SK-N-SH (cell line): ENCODE data around the gene SLC17A7. TPM values are rescaled to one million over a fixed set of nuclear protein-coding genes. Genes with fewer than 3 reads are reported as not detected.

Source experiments
- CTCF ChIA-PET: fragments of 300-600, 350-600 bp; formaldehyde crosslinking; extraction: SDS; loops from one replicate; lab custom pipeline; 2021; lab: Yijun Ruan, JAX
- POLR2A ChIA-PET: fragments of 350-600 bp; sonication (Branson Sonifier 250); formaldehyde crosslinking; extraction: SDS; loops from one replicate; lab custom pipeline; 2020; ENCODE audit warnings: antibody characterized with exemption, inconsistent platforms; lab: Yijun Ruan, JAX
- DNase-seq: peaks from one replicate; pipeline ENCODE4 v3.0.0; 2012
- H2AFZ ChIP-seq: fragments of 200-600 bp; sonication (generic); 2 replicates; pipeline ENCODE4 v1.8.1; 2016; ENCODE audit warnings: antibody characterized with exemption, mild to moderate bottlenecking, low read depth
- H3F3A ChIP-seq: fragments of 200-600 bp; sonication (generic); replicated peaks from 2 replicates; pipeline ENCODE3; 2016; ENCODE audit warnings: antibody characterized with exemption, mild to moderate bottlenecking; ENCODE audit not compliant: insufficient read depth
- H3K27ac ChIP-seq, 2 experiments: fragments of 200-500 bp in 1 of 2; fragments of 200-600 bp in 1 of 2; sonication (Bioruptor generic) in 1 of 2; sonication (generic), shearing (Covaris generic) in 1 of 2; 2 replicates each; pipeline versions ENCODE4 v1.5.1 to v1.6.1; 2014 to 2016; ENCODE audit warnings: low read depth in 2 of 2, inconsistent platforms in 1 of 2, low read length in 1 of 2, mild to moderate bottlenecking in 1 of 2, mixed read lengths in 1 of 2
- H3K27me3 ChIP-seq: fragments of 200-600 bp; sonication (generic), shearing (Covaris generic); 2 replicates; pipeline ENCODE4 v1.6.1; 2016; ENCODE audit warnings: mixed run types; ENCODE audit not compliant: insufficient read depth
- H3K36me3 ChIP-seq, 2 experiments: fragments of 200-500 bp in 1 of 2; fragments of 200-600 bp in 1 of 2; sonication (Bioruptor generic) in 1 of 2; sonication (generic) in 1 of 2; replicated peaks in 1 of 2; 2 replicates each; pipeline versions ENCODE3 to v1.5.1; 2014 to 2016; ENCODE audit warnings: low read length in 1 of 2, mild to moderate bottlenecking in 1 of 2; ENCODE audit not compliant: insufficient read depth in 2 of 2, control insufficient read depth in 1 of 2
- H3K4me1 ChIP-seq, 2 experiments: fragments of 200-500 bp in 1 of 2; fragments of 200-600 bp in 1 of 2; sonication (Bioruptor generic) in 1 of 2; sonication (generic), shearing (Covaris generic) in 1 of 2; 2 replicates each; pipeline versions ENCODE4 v1.5.1 to v1.6.1; 2014 to 2016; ENCODE audit warnings: low read depth in 1 of 2, low read length in 1 of 2, mixed run types in 1 of 2; ENCODE audit not compliant: insufficient read depth in 2 of 2, control insufficient read depth in 1 of 2
- H3K4me2 ChIP-seq: fragments of 200-600 bp; sonication (generic), shearing (Covaris generic); 2 replicates; pipeline ENCODE4 v1.6.1; 2017; ENCODE audit warnings: mixed run types
- H3K4me3 ChIP-seq, 2 experiments: fragments of 200-500 bp in 1 of 2; fragments of 200-600 bp in 1 of 2; sonication (Bioruptor generic) in 1 of 2; sonication (generic), shearing (Covaris generic) in 1 of 2; 2 replicates each; pipeline versions ENCODE4 v1.5.1 to v1.8.1; 2014 to 2016; ENCODE audit warnings: low read depth in 2 of 2, inconsistent platforms in 1 of 2, low read length in 1 of 2, mild to moderate bottlenecking in 1 of 2, mixed read lengths in 1 of 2, moderate library complexity in 1 of 2
- H3K79me2 ChIP-seq: fragments of 200-600 bp; sonication (generic); 2 replicates; pipeline ENCODE4 v1.8.1; 2017; ENCODE audit warnings: mild to moderate bottlenecking; ENCODE audit not compliant: insufficient read depth
- H3K9ac ChIP-seq: fragments of 200-600 bp; sonication (generic); 2 replicates; pipeline ENCODE4 v1.6.1; 2017; ENCODE audit warnings: mixed run types
- H3K9me2 ChIP-seq: fragments of 200-600 bp; sonication (generic); 2 replicates; pipeline ENCODE4 v1.6.1; 2017; ENCODE audit warnings: mixed run types
- H3K9me3 ChIP-seq: fragments of 200-600 bp; sonication (generic); 2 replicates; pipeline ENCODE4 v1.6.1; 2017; ENCODE audit warnings: mixed run types, mild to moderate bottlenecking, moderate library complexity
- H4K20me1 ChIP-seq: fragments of 200-600 bp; sonication (generic); 2 replicates; pipeline ENCODE4 v1.6.1; 2017; ENCODE audit warnings: mild to moderate bottlenecking, mixed run types; ENCODE audit not compliant: insufficient read depth
- CTCF ChIP-seq: fragments of 200-600 bp; sonication (generic); IDR thresholded peaks from 2 replicates; pipeline ENCODE4 v1.6.1; 2017; ENCODE audit warnings: antibody characterized with exemption, mild to moderate bottlenecking, moderate library complexity
- ELF1 ChIP-seq: IDR thresholded peaks from 2 replicates; pipeline ENCODE4 v1.4.0; 2012
- EZH2phosphoT487 ChIP-seq: fragments of 200-600 bp; sonication (generic); IDR thresholded peaks from 2 replicates; pipeline ENCODE4 v1.6.1; 2017; ENCODE audit warnings: low read depth, mixed run types, mild to moderate bottlenecking, antibody characterized with exemption, moderate library complexity, borderline replicate concordance
- FOSL2 ChIP-seq: IDR thresholded peaks from 2 replicates; pipeline ENCODE4 v1.4.0; 2012; ENCODE audit warnings: low read depth, mild to moderate bottlenecking, moderate library complexity, borderline replicate concordance
- FOXM1 ChIP-seq: IDR thresholded peaks from 2 replicates; pipeline ENCODE4 v1.4.0; 2012; ENCODE audit warnings: low read depth, mild to moderate bottlenecking
- GABPA ChIP-seq: IDR thresholded peaks from 2 replicates; pipeline ENCODE4 v1.4.0; 2012; ENCODE audit warnings: low read depth, mild to moderate bottlenecking
- NFIC ChIP-seq: IDR thresholded peaks from 2 replicates; pipeline ENCODE4 v1.4.0; 2012; ENCODE audit warnings: borderline replicate concordance
- NRF1 ChIP-seq: IDR thresholded peaks from 2 replicates; pipeline ENCODE4 v1.6.1; 2012; ENCODE audit warnings: low read depth, mild to moderate bottlenecking, low read length
- REST ChIP-seq: IDR thresholded peaks from 2 replicates; pipeline ENCODE4 v1.6.1; 2012; ENCODE audit warnings: mild to moderate bottlenecking, low read depth, low read length, moderate library complexity
- SIN3A ChIP-seq: IDR thresholded peaks from 2 replicates; pipeline ENCODE4 v1.6.1; 2012; ENCODE audit warnings: low read depth, mild to moderate bottlenecking, low read length, moderate library complexity, borderline replicate concordance
- WGBS: methylation state at CpG from one replicate; pipeline ENCODE4 v1.1.6; 2017; ENCODE audit warnings: low lambda C conversion rate; 5-methylcytosine and 5-hydroxymethylcytosine counted together
- polyA plus RNA-seq, 3 experiments: library from polyadenylated mRNA; depleted of rRNA; stranded (reverse); fragments of >200 nt; gene quantifications; 2 replicates each; pipeline ENCODE4 v1.2.3, GENCODE V29; 2012

Gene SLC17A7
- polyA plus RNA-seq, 1 of the 3 experiments (the other 2 are of a cell fraction), result 0.59 TPM

- no peak overlapping the region for H3K9ac ChIP-seq
- no peak overlapping the region for H3K4me2 ChIP-seq
- no peak overlapping the region for H3K27ac ChIP-seq
- peaks cover 34% of the 10 kb centered on the region for H3K27me3 ChIP-seq
- ChIA-PET POLR2A (no interaction called here), CTCF (interaction anchor here (0.7 to 8.8 kb wide), 13 partner anchors 8 to 480 kb away, joined by 3 to 149 read pairs (median 11); partner anchors contain the start of genes GFY and SLC17A7)
- H2AFZ ChIP-seq, result no peak overlapping the region
- H3K79me2 ChIP-seq, result no peaks in the 10 kb centered on the region
- no peaks in the 10 kb centered on the region for H3K9me3 ChIP-seq
- H3F3A ChIP-seq, result peaks cover 9% of the 10 kb centered on the region
- DNase-seq, result no peak
- peaks cover 0 to 3% of the 10 kb centered on the region in 2 experiments; a peak in 1 of 4 replicates for H3K4me1 ChIP-seq
- H3K9me2 ChIP-seq, result no peaks in the 10 kb centered on the region
- WGBS, result 17% methylated on average over 8 of the region's 9 CpGs
- TF ChIP-seq GABPA (no peak), ELF1 (no peak), EZH2phosphoT487 (no peak), REST (no peak), NFIC (no peak), FOSL2 (no peak), NRF1 (no peak), CTCF (no peak), FOXM1 (no peak), SIN3A (no peak)
- no peak overlapping the region for H3K4me3 ChIP-seq
- H4K20me1 ChIP-seq, result no peaks in the 10 kb centered on the region
- no peaks in the 10 kb centered on the region for H3K36me3 ChIP-seq
These were observed 50.4 kb downstream of the SLC17A7 start for GRCh38 chr19:49390929-49391359.
